GM21447 (cell line): ENCODE results near the gene MTPN.
A peak's percentile ranks its signal among the peaks of the same experiment; 100 is the strongest.

Source experiments
- ATAC-seq: cut with Tn5 transposase; IDR thresholded peaks from one replicate; pipeline ENCODE4 v1.9.1; 2021; ENCODE audit not compliant: unreplicated experiment

MTPN gene, protein sequence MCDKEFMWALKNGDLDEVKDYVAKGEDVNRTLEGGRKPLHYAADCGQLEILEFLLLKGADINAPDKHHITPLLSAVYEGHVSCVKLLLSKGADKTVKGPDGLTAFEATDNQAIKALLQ

DNA sequence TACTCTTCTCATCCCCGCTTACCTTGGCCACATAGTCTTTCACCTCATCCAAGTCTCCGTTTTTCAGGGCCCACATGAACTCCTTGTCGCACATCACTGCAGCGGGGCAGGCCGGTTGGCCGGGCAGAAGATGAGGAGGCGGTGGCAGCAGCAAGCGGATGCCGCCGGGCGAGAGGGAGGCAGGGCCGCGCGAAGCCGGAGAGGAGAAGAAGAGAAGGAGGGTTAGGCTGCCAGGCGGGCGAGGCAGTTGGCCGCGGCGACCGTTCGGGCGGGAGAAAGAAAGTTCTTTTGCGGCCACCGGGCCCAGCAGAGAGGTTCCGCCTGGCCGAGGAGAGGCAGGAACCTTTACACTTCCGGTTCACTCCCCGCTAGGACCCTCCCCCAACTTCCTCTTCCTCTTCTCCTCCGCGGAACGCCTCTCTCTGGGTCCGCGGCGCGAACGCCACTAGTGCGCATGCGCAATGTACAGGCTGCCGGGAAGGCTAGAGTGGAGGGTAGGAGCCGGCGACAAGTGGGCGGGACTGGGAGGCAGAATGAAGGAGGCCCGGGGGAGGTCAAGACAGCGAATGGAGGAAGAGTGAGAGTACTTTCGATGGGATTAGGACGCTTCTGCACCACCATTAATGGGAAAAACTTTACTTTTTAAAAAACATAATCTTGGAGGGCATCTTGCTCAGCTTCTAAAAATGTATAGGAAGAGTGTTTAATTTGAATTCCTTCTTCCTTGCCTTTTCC lies at the start of gene MTPN:
TSS of gene MTPN (minus strand) at position 353 of the 735 bp plus-strand sequence. CDS start at position 94, 259 bp downstream.
- ATAC-seq, result peak; percentile 50

DNA sequence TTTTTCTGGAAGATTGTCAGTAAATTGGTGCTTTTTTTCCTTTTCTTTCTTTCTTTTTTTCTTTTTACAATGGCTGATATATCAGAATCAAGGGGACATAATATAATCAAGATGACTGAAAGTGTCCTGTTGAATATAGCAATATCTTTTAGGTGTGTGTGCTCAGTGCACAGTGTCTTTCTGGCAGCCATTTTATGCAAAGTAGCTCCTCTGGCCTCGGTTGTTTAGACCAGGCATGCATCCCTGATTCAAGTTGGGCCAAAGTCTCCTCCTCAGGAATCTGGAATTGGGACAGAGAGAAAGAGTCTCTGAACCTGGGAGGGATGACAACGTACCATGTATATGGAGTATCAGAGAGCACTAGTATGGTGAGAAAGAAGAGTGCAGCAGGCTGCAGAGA lies 49.0 kb upstream of the MTPN start:
- ATAC-seq, result no peak

DNA sequence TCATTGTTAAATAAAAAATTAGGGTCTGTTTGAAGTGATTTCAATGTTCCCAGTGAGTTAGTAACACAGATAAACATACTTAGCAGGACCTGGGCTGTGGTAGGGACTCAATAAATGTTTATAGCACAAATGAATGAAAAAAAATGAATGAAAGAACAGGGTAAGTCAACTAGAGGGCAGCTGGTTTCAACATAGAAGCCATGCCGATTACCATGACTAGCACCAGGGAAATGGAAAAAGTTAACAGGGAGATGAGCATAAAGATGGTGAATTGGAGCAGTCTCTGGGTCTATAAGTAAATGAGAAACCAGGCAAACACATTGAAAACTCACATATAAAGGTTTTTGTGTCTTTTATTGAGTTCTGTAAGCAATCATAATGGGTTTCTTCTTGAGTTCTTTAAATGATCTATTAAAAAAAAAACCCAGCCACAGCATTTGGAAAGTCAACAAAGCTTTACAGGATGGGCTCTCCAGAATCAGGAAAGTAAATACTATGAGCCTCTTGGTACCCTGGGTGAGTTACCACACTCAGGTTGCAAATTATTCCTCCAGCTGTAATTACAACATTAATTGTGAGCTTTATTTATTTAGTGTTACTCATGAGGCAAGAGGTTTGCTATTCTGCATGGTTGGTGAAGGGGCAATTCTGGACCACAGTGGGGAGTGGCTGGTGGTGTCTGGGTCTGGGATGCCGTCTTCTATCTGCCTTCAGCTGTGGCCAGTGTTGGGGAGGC lies 46.1 kb upstream of the MTPN start:
- ATAC-seq, result no peak

DNA sequence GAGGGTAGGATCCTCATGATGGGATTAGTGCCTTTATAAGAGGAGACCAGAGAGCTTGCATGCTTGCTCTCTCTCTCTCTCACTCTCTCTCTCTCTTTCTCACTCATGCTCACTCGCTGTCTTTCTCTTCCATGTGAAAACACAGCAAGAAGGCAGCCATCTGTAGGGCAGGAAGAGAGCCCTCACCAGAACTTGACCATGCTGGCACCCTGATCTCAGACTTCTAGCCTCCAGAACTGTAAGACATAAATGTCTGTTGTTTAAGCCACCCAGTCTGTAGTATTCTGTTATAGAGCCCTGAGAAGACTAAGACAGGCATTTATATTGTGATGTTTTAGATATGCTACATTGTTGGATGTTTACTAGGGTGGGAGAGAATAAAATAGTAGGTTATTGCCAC lies 43.4 kb upstream of the MTPN start:
- ATAC-seq, result no peak

DNA sequence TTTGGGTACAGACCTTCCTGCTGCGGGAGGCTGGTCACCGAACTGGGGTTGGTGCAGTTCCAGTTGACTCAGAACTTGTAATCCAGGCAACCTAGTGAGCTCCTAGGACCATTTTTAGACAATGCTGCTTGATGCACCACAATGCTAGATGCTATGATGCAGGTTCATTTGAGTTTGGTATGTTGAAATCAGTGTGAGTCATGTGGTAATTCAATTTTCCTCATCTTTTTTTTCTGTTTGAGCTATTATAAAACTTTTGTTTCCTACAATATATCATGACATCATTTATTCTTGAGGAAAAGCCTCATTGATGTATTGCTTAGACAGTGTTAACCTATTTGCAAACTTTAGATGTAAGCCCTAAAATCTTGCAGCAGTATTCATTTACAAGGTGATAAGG lies 40.9 kb upstream of the MTPN start:
- no peak for ATAC-seq

DNA sequence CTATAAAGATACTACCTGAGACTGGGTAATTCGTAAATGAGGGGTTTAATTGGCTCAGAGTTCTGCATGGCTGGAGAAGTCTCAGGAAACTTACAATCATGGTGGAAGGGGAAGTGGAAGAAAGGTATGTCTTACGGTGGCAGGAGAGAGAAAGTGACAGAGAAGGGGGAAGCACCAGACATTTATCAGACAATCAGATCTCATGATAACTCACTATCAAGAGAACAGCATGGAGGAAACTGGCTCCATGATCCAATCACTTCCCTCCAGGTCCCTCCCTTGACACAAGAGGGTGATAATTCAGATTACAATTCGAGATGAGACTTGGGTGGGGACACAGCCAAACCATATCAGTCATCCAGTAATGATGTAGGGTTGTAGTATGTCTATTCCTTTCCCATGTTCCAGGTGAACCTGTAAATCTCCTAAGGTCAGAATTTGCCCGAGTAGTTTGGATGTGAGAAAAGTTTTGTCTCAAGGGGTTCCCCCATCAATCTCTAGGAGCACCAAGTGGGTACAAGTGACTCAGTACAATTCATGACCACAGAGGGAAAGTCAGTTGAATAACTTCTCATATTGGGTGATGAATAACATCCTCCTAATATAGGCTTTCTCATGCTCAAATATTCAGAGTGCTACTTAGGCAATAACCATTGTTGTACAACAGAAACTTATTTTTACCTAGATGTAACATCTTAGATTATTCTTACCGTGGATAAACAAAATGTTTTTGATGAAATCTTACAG lies 39.7 kb upstream of the MTPN start:
- peak; percentile 82 for ATAC-seq

DNA sequence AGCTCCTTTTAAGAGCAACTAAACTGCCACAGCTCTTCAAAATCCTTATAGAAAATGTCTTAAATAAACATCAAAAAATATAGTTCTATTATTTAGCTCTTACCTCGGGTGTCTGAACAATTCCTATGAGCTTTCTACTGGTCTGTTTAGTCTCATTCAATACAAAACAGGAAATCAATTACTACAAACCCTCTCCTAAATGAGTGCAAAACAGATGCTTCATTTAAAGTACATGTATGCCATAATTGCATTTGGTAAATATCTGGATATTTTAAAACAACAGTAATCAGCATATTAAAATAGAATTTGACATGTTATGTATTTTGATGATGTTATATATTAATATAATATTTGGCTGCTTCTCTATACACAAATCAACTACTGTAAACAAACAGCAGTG lies 38.5 kb upstream of the MTPN start:
- ATAC-seq, result no peak

DNA sequence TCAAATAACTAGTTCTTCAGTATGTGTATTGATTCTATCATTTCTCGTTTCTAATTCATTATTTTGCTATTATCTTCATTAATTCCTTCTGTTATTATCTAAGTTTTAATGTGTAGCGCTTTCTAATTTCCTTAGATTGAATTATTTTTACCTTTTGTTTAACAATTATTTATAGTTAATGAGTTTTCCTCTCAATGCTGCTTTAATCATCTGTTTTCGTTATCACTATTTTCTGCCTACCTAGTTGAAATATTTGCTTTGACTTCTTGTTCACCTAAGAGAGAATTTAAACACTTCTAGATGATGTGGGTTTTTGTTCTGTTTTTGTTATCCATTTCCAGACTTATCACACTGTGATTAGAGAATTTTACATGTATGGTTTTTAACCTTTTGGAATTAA lies 37.5 kb upstream of the MTPN start:
- no peak for ATAC-seq

DNA sequence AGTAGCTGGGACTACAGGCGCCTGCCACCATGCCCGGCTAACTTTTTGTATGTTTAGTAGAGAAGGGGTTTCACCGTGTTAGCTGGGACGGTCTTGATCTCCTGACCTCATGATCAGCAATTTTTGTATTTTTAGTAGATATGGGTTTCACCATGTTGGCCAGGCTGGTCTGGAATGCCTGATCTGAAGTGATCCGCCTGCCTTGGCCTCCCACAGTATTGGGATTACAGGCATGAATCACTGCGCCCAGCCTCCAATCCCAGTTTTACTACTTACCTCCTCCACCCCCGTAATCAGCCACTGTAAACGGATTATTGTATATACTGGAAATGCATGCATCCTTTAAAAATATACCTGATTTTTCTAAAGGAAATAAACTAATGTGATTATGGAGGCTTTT lies 35.1 kb upstream of the MTPN start:
- ATAC-seq, result no peak

DNA sequence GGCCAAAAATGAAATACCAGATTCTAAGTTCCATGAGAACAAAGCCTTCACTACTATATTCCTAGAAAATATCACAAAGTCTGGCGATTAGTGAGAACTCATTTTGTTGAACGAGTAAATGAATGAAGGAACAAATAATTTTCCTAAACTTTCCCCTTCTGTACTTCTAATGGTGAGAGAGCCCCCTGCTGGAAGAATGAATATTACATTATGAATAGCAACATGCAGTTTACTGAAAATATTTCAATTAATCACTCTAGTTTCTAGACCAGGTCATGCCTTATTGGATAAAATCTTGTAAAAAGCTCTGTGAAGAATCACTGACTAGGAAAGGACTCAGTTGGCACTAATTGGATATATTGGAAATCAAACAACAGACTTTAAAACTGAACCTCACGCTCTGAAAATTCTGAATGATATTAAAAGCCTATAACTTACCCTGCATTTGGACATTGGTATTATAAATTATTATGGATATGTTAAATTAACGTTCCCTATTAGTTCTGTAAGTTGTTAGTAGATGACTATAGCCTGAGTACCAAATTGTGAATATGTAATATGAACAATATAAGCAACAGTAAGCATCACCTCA lies 32.4 kb upstream of the MTPN start:
- ATAC-seq, result no peak

DNA sequence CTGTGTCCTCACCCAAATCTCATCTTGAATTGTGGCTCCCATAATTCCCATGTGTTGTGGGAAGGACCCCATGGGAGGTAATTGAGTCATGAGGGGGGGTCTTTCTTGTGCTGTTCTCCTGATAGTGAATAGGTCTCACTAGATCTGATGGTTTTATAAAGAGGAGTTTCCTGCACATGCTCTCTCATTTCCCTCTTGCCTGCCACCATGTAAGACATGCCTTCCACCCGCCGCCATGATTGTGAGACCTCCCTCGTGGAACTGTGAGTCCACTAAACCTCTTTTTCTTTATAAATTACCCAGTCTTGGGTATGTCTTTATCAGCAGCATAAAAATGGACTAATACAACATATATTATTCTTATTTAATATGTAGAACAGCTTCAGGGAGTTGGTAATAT lies 29.0 kb upstream of the MTPN start:
- no peak for ATAC-seq

DNA sequence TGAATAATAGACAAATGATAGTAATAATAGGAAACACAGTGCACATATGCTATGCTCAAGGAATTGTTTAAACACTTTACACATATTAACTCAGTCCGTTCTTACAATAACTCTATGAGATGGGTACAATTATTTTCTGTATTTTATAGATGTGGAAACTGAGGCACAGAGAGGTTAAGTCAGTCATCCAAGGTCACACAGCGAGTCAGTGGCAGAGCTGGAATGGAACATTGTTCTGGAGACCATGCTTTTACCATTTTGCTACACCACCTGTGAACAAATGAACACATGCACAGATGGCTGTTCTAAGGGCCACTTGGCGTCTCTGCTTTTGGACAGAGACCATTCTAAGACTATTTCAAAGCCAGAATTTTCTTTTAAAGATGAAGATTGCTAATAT lies 26.9 kb upstream of the MTPN start:
- no peak for ATAC-seq

DNA sequence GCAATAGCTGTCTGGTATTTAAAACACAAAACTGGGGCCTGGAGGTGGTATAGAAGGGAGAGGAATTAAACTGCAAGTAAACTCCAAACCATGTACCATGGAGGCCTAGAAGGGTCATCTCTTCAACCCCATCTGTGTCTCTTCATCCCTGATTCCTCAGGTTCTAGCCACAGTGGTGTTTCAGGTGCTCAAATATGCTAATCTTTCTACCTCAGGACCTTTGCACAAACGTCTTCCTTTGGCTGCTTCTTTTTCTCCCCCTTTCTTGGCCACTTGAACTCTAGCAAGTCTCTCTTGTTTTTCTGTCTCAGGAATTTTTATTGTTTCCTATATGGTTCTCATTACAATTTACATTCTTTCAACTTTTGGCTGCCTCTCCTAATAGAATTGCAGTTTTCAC lies 25.6 kb upstream of the MTPN start:
- ATAC-seq, result no peak

DNA sequence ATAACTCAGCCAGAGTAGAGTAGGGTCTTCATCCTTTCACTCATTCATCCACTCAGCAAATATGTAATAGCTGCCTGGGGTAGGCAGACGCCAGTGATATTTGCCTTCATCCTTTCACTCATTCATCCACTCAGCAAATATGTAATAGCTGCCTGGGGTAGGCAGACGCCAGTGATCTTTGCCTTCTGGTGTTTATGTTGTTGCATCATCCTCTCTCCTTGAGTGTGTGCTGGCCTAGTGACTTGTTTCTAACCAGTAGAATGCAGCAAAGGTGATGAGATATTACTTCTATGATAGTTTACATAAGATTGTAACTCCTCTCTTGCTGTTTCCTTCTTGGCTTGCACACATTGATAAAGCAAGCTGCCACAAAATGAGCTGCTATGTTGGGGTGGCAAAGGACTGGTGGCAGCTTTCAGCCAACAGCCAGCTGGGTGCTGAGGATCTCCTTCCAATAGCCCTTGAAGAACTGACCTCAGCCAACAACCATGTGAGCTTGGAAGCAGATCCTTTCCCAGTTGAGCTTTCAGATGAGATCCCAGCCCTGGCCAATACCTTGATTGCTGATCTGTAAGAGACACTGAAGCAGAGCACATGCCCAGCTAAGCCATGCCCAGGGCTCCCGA lies 23.2 kb upstream of the MTPN start:
- ATAC-seq, result no peak

DNA sequence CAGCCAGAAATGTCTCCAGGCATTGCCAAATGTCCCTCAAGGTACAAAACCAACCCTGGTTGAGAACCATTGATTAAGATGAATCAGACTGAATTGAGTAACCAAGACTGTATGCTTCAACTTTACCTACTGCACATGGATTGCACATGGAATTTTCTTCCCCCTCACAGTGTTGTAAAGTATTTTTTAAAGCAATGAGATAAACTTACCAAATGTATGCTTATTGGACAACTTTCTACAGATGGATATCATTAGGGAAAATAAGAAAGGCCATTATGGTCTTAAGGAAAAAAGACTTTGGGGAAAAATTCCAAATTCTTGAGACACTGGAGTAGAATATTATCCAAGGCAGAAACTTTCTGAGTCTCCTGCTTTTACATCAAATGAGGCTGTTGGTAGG lies 20.9 kb upstream of the MTPN start:
- no peak for ATAC-seq

DNA sequence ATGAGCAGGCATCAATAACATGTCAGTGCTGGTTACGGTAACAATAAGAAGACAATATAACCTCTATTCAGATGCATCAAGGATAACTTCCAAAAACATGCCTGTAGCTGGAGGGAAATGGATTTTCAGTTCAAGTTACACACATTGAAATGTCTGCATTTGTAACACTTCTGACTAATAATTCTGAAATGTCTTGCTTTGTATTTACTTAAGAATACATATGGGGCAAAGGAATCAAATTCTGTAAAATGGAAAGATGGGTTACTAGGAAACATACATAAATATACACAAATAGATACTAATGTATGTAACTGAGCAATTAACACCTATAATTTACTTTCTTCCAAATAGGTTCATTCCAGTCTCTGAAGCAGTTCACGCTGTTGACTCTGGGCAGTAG lies 18.6 kb upstream of the MTPN start:
- no peak for ATAC-seq

DNA sequence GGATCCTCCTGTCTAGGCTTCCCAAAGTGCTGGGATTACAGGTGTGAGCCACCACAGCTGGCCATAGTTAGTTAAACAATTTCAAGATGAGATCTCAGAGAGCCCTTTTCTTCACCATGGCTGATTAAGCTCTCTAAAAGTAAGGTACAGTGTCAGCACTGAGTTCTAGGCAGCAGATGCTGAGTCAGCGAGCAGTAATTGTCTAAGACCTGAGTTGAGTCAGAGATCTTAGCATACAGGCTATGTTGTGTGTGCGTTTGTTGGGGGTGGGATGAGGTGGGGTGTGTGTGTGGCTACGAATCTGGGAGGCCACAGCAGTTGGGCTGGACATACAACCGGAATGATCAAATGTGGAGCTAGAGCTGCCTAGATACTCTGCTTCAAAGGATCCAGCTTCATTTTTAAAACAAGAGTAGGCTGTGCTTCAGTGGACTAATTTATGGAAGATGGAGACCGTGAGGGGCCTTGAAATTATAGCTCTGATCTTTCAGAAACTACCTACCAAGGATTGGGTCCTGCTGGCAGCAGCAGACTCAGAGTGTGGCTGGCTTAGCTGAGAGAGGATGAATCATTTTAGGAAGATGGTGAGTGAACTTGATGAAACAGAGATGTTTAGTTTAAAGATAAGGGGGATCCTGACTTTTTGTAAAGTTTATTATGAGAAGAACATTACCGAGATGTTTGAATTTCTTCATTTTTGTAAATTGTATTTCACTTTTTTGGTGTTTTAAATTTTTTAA lies 17.5 kb upstream of the MTPN start:
- no peak for ATAC-seq

DNA sequence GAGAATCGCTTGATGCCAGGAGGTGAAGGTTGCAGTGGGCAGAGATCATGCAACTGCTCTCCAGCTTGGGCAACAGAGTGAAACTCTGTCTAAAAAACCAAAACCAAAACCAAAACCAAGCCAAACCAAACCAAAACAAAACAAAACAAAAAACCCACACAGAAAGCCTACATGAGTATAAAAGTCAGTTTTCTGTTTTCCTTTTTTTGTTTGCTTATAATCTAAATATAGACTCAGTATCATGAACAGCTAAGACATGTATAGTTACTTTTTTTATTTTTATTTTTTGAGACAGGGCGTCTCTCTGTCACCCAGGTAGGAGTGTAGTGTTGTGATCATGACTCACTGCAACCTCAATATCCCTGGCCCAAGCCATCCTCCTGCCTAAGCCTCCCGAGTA lies 16.8 kb upstream of the MTPN start:
- ATAC-seq, result peak; percentile 71

DNA sequence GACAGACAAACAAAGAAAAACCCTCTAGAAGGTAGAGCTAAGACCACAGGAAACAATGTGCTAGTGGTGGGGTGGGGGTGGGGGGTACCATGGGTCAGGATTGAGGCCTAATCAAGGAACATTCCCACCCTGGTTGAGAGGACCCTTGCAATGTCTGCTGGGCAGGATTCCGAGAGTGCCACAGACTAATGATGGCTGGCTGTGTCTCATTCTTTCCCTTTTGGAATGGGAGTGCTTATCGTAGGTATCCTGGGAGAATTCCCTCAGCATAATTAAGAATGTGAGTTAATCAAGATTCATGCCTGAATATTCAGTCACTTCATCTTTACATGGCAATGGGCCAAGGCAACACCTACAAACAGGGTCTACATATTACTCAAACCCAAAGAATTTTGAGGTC lies 14.7 kb upstream of the MTPN start:
- no peak for ATAC-seq

DNA sequence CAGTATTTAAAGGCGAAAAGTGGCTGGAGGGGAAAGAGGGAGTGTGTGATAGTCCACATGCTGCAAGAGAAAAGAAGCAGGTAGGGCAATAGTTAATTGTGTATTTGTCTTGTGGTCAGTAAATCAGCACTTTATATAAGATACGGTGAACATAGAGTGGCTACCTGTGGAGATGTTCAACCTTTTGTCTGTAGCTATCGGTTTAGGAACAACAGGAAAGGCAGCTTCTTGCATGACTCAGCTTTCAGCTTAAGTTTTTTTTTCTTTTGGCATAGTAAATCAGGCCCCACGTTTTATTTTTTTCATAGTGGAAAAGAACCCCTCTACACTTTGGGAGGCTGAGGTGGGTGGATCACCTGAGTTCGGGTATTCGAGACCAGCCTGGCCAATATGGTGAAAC lies 14.2 kb upstream of the MTPN start:
- no peak for ATAC-seq
